Kidney capillary endothelial cell (primary cell): ENCODE measurements around the gene AGO4.
A peak's percentile ranks its signal among the peaks of the same experiment; 100 is the strongest.
"Not testable (repeated sequence)": the region's sequence is repeated elsewhere in the genome, so short reads cannot be mapped to it uniquely, and the experiment has no call there.

Experiments
- DNase-seq: peaks from one replicate; pipeline ENCODE4 v3.0.0-alpha.2; 2018; ENCODE audit warnings: low spot score

AGO4 gene

GRCh38 chr1:35807614-35808449 is at the start of gene AGO4:
Gene AGO4, plus strand, starts transcription at chr1:35808016. Its CDS starts 401 bp downstream, at chr1:35808417.
- peak; percentile 60 for DNase-seq

- peak; percentile 65 for DNase-seq
Observed at GRCh38 chr1:35762141-35762540, 45.7 kb upstream of the AGO4 start.

GRCh38 chr1:35763201-35763600 is 44.6 kb upstream of the AGO4 start:
- no peak for DNase-seq

GRCh38 chr1:35764283-35764682 is 43.5 kb upstream of the AGO4 start:
- DNase-seq: no peak

- DNase-seq: peak; percentile 19
Observed at GRCh38 chr1:35768350-35769187, 39.2 kb upstream of the AGO4 start.

GRCh38 chr1:35769188-35769758 is 38.5 kb upstream of the AGO4 start:
- peak; percentile 78 for DNase-seq

GRCh38 chr1:35773711-35774110 is 34.1 kb upstream of the AGO4 start:
- no peak for DNase-seq

GRCh38 chr1:35776172-35776571 is 31.6 kb upstream of the AGO4 start:
- DNase-seq: not testable (repeated sequence)

- DNase-seq: no peak
Observed at GRCh38 chr1:35777109-35777508, 30.7 kb upstream of the AGO4 start.

GRCh38 chr1:35783055-35783583 is 24.7 kb upstream of the AGO4 start:
- DNase-seq: no peak

- DNase-seq: not testable (repeated sequence)
Observed at GRCh38 chr1:35784364-35784763, 23.5 kb upstream of the AGO4 start.

GRCh38 chr1:35788139-35788538 is 19.7 kb upstream of the AGO4 start:
- DNase-seq: no peak

GRCh38 chr1:35790670-35791069 is 17.1 kb upstream of the AGO4 start:
- no peak for DNase-seq

- no peak for DNase-seq
Observed at GRCh38 chr1:35795295-35795694, 12.5 kb upstream of the AGO4 start.

GRCh38 chr1:35797380-35797779 is 10.4 kb upstream of the AGO4 start:
- no peak for DNase-seq

- not testable (repeated sequence) for DNase-seq
Observed at GRCh38 chr1:35798019-35798418, 9.8 kb upstream of the AGO4 start.

- DNase-seq: not testable (repeated sequence)
Observed at GRCh38 chr1:35800167-35800887, 7.5 kb upstream of the AGO4 start.

- DNase-seq: peak; percentile 36
Observed at GRCh38 chr1:35808450-35809113, 766 bp downstream of the AGO4 start.

- DNase-seq: peak; percentile 9
Observed at GRCh38 chr1:35809114-35810095, 1.6 kb downstream of the AGO4 start.
